GM19395 (cell line): ENCODE measurements around the gene RREB1.
A peak's percentile ranks its signal among the peaks of the same experiment; 100 is the strongest.

Experiments used
- ATAC-seq: cut with Tn5 transposase; IDR thresholded peaks from one replicate; pipeline ENCODE4 v1.9.1; 2021; ENCODE audit warnings: mild to moderate bottlenecking, moderate library complexity; ENCODE audit not compliant: unreplicated experiment

The RREB1 gene

GRCh38 chr6:7107578-7108195, at the start of gene RREB1:
TSS of gene RREB1 (plus strand) at chr6:7107961. CDS start at chr6:7181912, 73,951 bp downstream.
- ATAC-seq, result peak; percentile 60

GRCh38 chr6:7058250-7058923, 49.4 kb upstream of the RREB1 start:
- no peak for ATAC-seq

GRCh38 chr6:7060769-7061516, 46.8 kb upstream of the RREB1 start:
- no peak for ATAC-seq

GRCh38 chr6:7062451-7063162, 45.2 kb upstream of the RREB1 start:
- ATAC-seq, result no peak

- no peak for ATAC-seq
Observed at GRCh38 chr6:7067305-7067704, 40.5 kb upstream of the RREB1 start.

- ATAC-seq, result no peak
Observed at GRCh38 chr6:7071405-7071804, 36.4 kb upstream of the RREB1 start.

- ATAC-seq, result no peak
Observed at GRCh38 chr6:7073082-7073820, 34.5 kb upstream of the RREB1 start.

- ATAC-seq, result peak; percentile 98
Observed at GRCh38 chr6:7073821-7074525, 33.8 kb upstream of the RREB1 start.

- ATAC-seq, result no peak
Observed at GRCh38 chr6:7074870-7075269, 32.9 kb upstream of the RREB1 start.

- ATAC-seq, result no peak
Observed at GRCh38 chr6:7075341-7076000, 32.3 kb upstream of the RREB1 start.

- no peak for ATAC-seq
Observed at GRCh38 chr6:7077856-7078255, 29.9 kb upstream of the RREB1 start.

- ATAC-seq, result no peak
Observed at GRCh38 chr6:7078856-7079255, 28.9 kb upstream of the RREB1 start.

GRCh38 chr6:7080311-7080710, 27.4 kb upstream of the RREB1 start:
- ATAC-seq, result no peak

- peak; percentile 50 for ATAC-seq
Observed at GRCh38 chr6:7085911-7086310, 21.9 kb upstream of the RREB1 start.

GRCh38 chr6:7086488-7086887, 21.3 kb upstream of the RREB1 start:
- ATAC-seq, result peak; percentile 70

- no peak for ATAC-seq
Observed at GRCh38 chr6:7087066-7087465, 20.7 kb upstream of the RREB1 start.

GRCh38 chr6:7087491-7087979, 20.2 kb upstream of the RREB1 start:
- peak; percentile 54 for ATAC-seq

- ATAC-seq, result no peak
Observed at GRCh38 chr6:7088076-7088742, 19.6 kb upstream of the RREB1 start.

GRCh38 chr6:7098993-7099392, 8.8 kb upstream of the RREB1 start:
- ATAC-seq, result no peak
